Suprapubic skin (tissue), 4 donors: ENCODE data around the gene CD6.

ENCODE experiments used
- POLR2A ChIP-seq, 2 donors: fragments of 450-650 bp; IDR thresholded peaks; one replicate each; pipeline ENCODE4 v1.6.1; 2017; ENCODE audit warnings: antibody characterized with exemption in 2 of 2, mild to moderate bottlenecking in 2 of 2, moderate library complexity in 2 of 2
- POLR2AphosphoS5 ChIP-seq, 3 donors: sonication (generic); formaldehyde crosslinking; IDR thresholded peaks; one replicate each; pipeline ENCODE4 v1.6.1; 2017; ENCODE audit warnings: antibody characterized with exemption in 3 of 3
- TF ChIP-seq, protein P1 (sequence below), 2 donors: fragments of 200-600 bp in 1 of 2; fragments of 450-650 bp in 1 of 2; sonication (generic) in 1 of 2; IDR thresholded peaks; one replicate each; pipeline ENCODE4 v1.5.1; 2016 to 2019; ENCODE audit warnings: antibody characterized with exemption in 2 of 2, mild to moderate bottlenecking in 1 of 2, moderate library complexity in 1 of 2

DNA sequence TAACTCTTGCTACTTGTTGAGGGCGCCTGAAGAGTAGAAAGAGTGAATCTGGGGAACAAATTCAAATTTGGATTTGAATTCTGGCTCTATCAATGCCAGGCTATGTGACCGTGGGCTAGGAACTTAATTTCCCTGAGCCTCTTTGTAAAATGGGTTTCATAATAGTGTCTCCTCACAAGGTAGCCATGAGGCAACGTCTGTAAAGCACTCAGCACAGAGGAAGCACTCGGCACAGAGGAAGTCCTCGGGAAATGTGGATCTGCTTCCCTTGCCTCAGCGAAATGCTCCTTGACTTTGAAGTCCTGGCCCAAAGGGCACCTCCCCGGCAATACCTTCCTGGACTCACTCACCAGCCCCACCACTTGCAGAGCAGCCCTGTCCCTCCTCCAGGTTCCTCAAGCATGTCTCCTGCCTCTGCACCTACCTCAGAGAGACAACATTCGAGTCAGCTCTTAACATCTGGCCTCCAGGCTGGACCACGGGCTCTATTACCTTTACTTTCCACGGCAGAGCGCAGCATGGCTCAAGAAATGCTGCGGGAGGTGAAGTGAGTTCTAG, 17.7 kb downstream of the CD6 start:
- TF ChIP-seq, protein P1, sequence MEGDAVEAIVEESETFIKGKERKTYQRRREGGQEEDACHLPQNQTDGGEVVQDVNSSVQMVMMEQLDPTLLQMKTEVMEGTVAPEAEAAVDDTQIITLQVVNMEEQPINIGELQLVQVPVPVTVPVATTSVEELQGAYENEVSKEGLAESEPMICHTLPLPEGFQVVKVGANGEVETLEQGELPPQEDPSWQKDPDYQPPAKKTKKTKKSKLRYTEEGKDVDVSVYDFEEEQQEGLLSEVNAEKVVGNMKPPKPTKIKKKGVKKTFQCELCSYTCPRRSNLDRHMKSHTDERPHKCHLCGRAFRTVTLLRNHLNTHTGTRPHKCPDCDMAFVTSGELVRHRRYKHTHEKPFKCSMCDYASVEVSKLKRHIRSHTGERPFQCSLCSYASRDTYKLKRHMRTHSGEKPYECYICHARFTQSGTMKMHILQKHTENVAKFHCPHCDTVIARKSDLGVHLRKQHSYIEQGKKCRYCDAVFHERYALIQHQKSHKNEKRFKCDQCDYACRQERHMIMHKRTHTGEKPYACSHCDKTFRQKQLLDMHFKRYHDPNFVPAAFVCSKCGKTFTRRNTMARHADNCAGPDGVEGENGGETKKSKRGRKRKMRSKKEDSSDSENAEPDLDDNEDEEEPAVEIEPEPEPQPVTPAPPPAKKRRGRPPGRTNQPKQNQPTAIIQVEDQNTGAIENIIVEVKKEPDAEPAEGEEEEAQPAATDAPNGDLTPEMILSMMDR (IDR thresholded peaks at IDR 0.05) = no peak
- TF ChIP-seq POLR2AphosphoS5 (IDR thresholded peaks at IDR 0.05) = no peak
- TF ChIP-seq POLR2A (IDR thresholded peaks at IDR 0.05) = no peak
